GM12878 (cell line): ENCODE data around the gene PALD1. TPM values are rescaled to one million over a fixed set of nuclear protein-coding genes. Genes with fewer than 3 reads are reported as not detected.

Experiments
- ATAC-seq: fragments of 200-7000 bp; cut with Tn5 transposase; 3 replicates; pipeline ENCODE4 v1.9.1; 2020; ENCODE audit warnings: mild to moderate bottlenecking, moderate library complexity
- BruUV-seq: library from RNA; stranded (reverse); fragments of 400-500 nt; replicated peaks from 2 replicates; lab custom pipeline; 2021; lab: Mats Ljungman, UMichigan
- CTCF ChIA-PET: fragments of 300-600 bp; sonication (Branson Sonifier 250); formaldehyde crosslinking; extraction: SDS; loops from one replicate; lab custom pipeline; 2021; ENCODE audit warnings: inconsistent platforms; lab: Yijun Ruan, JAX
- POLR2A ChIA-PET: fragments of 350-600 bp; formaldehyde crosslinking; extraction: SDS; loops from one replicate; lab custom pipeline; 2021; ENCODE audit warnings: inconsistent platforms; lab: Charles Lee
- RAD21 ChIA-PET: fragments of 300-600 bp; sonication (Branson Sonifier 250); formaldehyde crosslinking; loops from one replicate; lab custom pipeline; 2023; ENCODE audit warnings: antibody characterized with exemption; ENCODE audit not compliant: unreplicated experiment; lab: Charles Lee
- SMC1A ChIA-PET: fragments of 300-600 bp; sonication (Branson Sonifier 250); formaldehyde crosslinking; loops from one replicate; lab custom pipeline; 2023; ENCODE audit not compliant: unreplicated experiment, uncharacterized antibody; lab: Charles Lee
- DNase-seq: peaks from one replicate; pipeline ENCODE4 v3.0.0-alpha.2; 2011; ENCODE audit warnings: low read depth, low spot score
- FAIRE-seq: peaks from 3 replicates; lab custom pipeline; 2011; peaks lifted over from hg19 to GRCh38; lab: Jason Lieb, UNC
- H2AFZ ChIP-seq: 2 replicates; pipeline ENCODE4 v1.6.0; 2011; ENCODE audit warnings: low read depth, low read length, control low read depth; ENCODE audit not compliant: control insufficient read depth
- H3K27ac ChIP-seq: 2 replicates; pipeline ENCODE4 v1.5.1; 2011; ENCODE audit warnings: control low read depth; ENCODE audit not compliant: control insufficient read depth, insufficient read depth
- H3K27me3 ChIP-seq, 2 experiments: replicated peaks in 1 of 2; 2 replicates each; pipeline versions ENCODE4 v1.6.0 to v1.6.1; 2011; ENCODE audit warnings: low read length in 1 of 2; ENCODE audit not compliant: control insufficient read depth in 2 of 2, insufficient read depth in 2 of 2
- H3K36me3 ChIP-seq, 2 experiments: 2 replicates each; pipeline ENCODE4 v1.5.1; 2011; ENCODE audit warnings: low read length in 1 of 2; ENCODE audit not compliant: control insufficient read depth in 2 of 2, insufficient read depth in 2 of 2
- H3K4me1 ChIP-seq: 2 replicates; pipeline ENCODE4 v1.6.1; 2011; ENCODE audit warnings: mild to moderate bottlenecking, low read length, moderate library complexity, mixed read lengths; ENCODE audit not compliant: control insufficient read depth, insufficient read depth
- H3K4me2 ChIP-seq: 2 replicates; pipeline ENCODE4 v1.6.0; 2011; ENCODE audit warnings: control low read depth; ENCODE audit not compliant: control insufficient read depth, insufficient read depth
- H3K4me3 ChIP-seq: fragments of 200-600 bp; sonication (generic); 2 replicates; pipeline ENCODE4 v1.5.1; 2016
- H3K79me2 ChIP-seq: 2 replicates; pipeline ENCODE4 v1.6.0; 2011; ENCODE audit warnings: low read length; ENCODE audit not compliant: control insufficient read depth, insufficient read depth
- H3K9ac ChIP-seq: 2 replicates; pipeline ENCODE4 v1.8.0; 2011; ENCODE audit warnings: low read length, control low read depth, mixed read lengths; ENCODE audit not compliant: control insufficient read depth, insufficient read depth
- H3K9me3 ChIP-seq: replicated peaks from 3 replicates; pipeline ENCODE4 v1.5.1; 2011; ENCODE audit warnings: mild to moderate bottlenecking, low read length; ENCODE audit not compliant: control insufficient read depth, insufficient read depth
- H4K20me1 ChIP-seq: 2 replicates; pipeline ENCODE4 v1.6.0; 2011; ENCODE audit not compliant: control insufficient read depth, insufficient read depth
- BCL11A ChIP-seq: IDR thresholded peaks from 2 replicates; pipeline ENCODE4 v1.6.1; 2011; ENCODE audit warnings: low read depth, low read length
- CBX5 ChIP-seq: sonication (generic); IDR thresholded peaks from 2 replicates; pipeline ENCODE4 v1.6.1; 2016; ENCODE audit warnings: low read depth, moderate library complexity, mild to moderate bottlenecking, inconsistent platforms
- DPF2 ChIP-seq: fragments of 450-650 bp; IDR thresholded peaks from 2 replicates; pipeline ENCODE4 v1.6.1; 2017; ENCODE audit warnings: mild to moderate bottlenecking
- EED ChIP-seq: sonication (generic); IDR thresholded peaks from 2 replicates; pipeline ENCODE4 v1.6.1; 2016; ENCODE audit warnings: antibody characterized with exemption, low read depth
- MXI1 ChIP-seq: fragments of 150-350 bp; IDR thresholded peaks from 2 replicates; pipeline ENCODE4 v1.6.1; 2011; ENCODE audit warnings: low read depth, mild to moderate bottlenecking, inconsistent platforms, low read length, improper control_type of control experiment
- SMARCA5 ChIP-seq: fragments of 450-650 bp; IDR thresholded peaks from 2 replicates; pipeline ENCODE4 v1.6.1; 2017; ENCODE audit warnings: mild to moderate bottlenecking
- TAF1 ChIP-seq: IDR thresholded peaks from 2 replicates; pipeline ENCODE4 v1.6.1; 2011; ENCODE audit warnings: mild to moderate bottlenecking, low read depth, low read length, borderline replicate concordance
- WGBS: methylation state at CpG from one replicate; pipeline ENCODE4 v1.1.6; 2016; ENCODE audit warnings: low lambda C conversion rate; ENCODE audit not compliant: insufficient replicate concordance, insufficient coverage; ENCODE audit errors: missing lambda C conversion rate; 5-methylcytosine and 5-hydroxymethylcytosine counted together
- in situ Hi-C: fragments of 300-500 bp; cut with MboI; formaldehyde crosslinking; loops from 9 replicates; pipeline ENCODE4 v1.14.3; 2018; ENCODE audit warnings: mixed read lengths
- intact Hi-C: fragments of 100-400 bp; cut with micrococcal nuclease; formaldehyde crosslinking; loops from one replicate; pipeline ENCODE4 v1.14.2; 2022; ENCODE audit not compliant: unreplicated experiment
- polyA plus RNA-seq, 11 experiments: library from polyadenylated mRNA; depleted of rRNA in 4 of 11; unstranded in 6 of 11; stranded (reverse) in 5 of 11; fragments of >200 nt; fragmentation: Nextera tagmentation in 4 of 11; fragmentation: Illumina TruSeq in 1 of 11; extraction: Ambion mirVana in 4 of 11; extraction: Trizol in 1 of 11; gene quantifications; 1 replicate in 1 of 11; 2 replicates in 10 of 11; pipeline versions ENCODE4 v1.2.1 to v1.2.3, GENCODE V29; 2011 to 2016; ENCODE audit warnings: inconsistent platforms in 2 of 11, missing spikeins in 2 of 11, low read depth in 1 of 11
- total RNA-seq, 4 experiments: library from RNA; depleted of rRNA in 3 of 4; stranded (reverse); fragments of >200 nt in 3 of 4; fragmentation: Illumina TruSeq in 1 of 4; extraction: Trizol in 1 of 4; gene quantifications; 2 replicates each; pipeline versions ENCODE4 v1.2.1 to v1.2.3, GENCODE V29; 2013 to 2021
- TF ChIP-seq, protein P1 (sequence below): fragments of 450-650 bp; IDR thresholded peaks from 2 replicates; pipeline ENCODE4 v1.6.1; 2014; ENCODE audit warnings: mild to moderate bottlenecking

Gene PALD1
- total and polyA plus RNA-seq, 10 of the 15 experiments (the other 5 are each of a cell fraction or from before 2014, with no cell fraction given) = 0.43 to 20.9 (median 9.0) TPM

DNA sequence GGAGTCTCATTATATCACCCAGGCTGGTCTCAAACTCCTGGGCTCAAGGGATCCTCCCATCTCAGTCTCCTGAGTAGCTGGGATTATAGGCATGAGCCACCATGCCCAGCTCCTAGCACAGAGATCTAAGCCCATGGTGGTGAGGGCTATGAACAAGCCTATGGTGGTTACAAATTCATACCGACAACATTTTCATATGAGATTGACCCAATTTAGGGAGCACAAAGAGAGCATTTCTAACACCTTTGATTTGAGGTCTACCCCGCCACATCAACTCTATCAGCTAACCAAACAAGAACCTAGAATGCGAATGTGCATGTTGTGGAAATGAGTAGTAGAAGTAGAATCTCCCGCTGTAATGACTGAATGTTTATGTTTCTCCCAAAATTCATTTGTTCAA is 138.2 kb downstream of the PALD1 start:
- WGBS = 62% methylated on average over 4 of the region's 4 CpGs
- Histone ChIP-seq H3K9ac (no peak overlapping the region), H3K36me3 (no peaks in the 10 kb centered on the region), H3K27ac (no peak overlapping the region), H2AFZ (no peak overlapping the region), H3K27me3 (no peaks in the 10 kb centered on the region), H3K4me3 (no peak overlapping the region), H4K20me1 (no peaks in the 10 kb centered on the region), H3K4me1 (no peaks in the 10 kb centered on the region), H3K79me2 (no peaks in the 10 kb centered on the region), H3K9me3 (no peaks in the 10 kb centered on the region; the same call in 2 of the 3 replicates), H3K4me2 (no peak overlapping the region)
- no peak for TF ChIP-seq TAF1
- no peak for TF ChIP-seq EED
- no peak for TF ChIP-seq DPF2
- no peak for TF ChIP-seq SMARCA5
- no peak for TF ChIP-seq MXI1
- no peak for TF ChIP-seq CBX5
- TF ChIP-seq BCL11A = no peak
- TF ChIP-seq, protein P1, sequence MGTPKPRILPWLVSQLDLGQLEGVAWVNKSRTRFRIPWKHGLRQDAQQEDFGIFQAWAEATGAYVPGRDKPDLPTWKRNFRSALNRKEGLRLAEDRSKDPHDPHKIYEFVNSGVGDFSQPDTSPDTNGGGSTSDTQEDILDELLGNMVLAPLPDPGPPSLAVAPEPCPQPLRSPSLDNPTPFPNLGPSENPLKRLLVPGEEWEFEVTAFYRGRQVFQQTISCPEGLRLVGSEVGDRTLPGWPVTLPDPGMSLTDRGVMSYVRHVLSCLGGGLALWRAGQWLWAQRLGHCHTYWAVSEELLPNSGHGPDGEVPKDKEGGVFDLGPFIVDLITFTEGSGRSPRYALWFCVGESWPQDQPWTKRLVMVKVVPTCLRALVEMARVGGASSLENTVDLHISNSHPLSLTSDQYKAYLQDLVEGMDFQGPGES = no peak
- ChIA-PET SMC1A (interaction anchor here (0.6 to 1.8 kb wide), 5 partner anchors 11 to 129 kb away, joined by 3 to 4 read pairs (median 4); no protein-coding TSS in a partner anchor), CTCF (interaction anchor here (0.8 to 1.4 kb wide), 2 partner anchors 58 to 66 kb away, joined by 4 to 5 read pairs; no protein-coding TSS in a partner anchor), POLR2A (no interaction called here), RAD21 (interaction anchor here (1.0 kb wide), 1 partner anchor 142 kb away, joined by 4 read pairs; no protein-coding TSS in a partner anchor)
- FAIRE-seq (no peak), ATAC-seq (no peak), DNase-seq (no peak)
- intact Hi-C loops = no loop called here
- in situ Hi-C loops = no loop called here
- no TSS peak for BruUV-seq

Other genes with a start within 250 kb of the PALD1 start
- gene PPA1, start 245.3 kb upstream of the PALD1 start, total RNA-seq (2014; rRNA removed) = 297 and 344 TPM in 2 replicates
- gene PPA1, start 245.3 kb upstream of the PALD1 start, total RNA-seq (2014; rRNA removed; fragmentation: Illumina TruSeq; extraction: Trizol) = 334 and 338 TPM in 2 replicates
- gene PPA1, start 245.3 kb upstream of the PALD1 start, total RNA-seq (2021) = 254 and 260 TPM in 2 replicates
- 452 and 655 TPM in 2 replicates for gene PPA1, start 245.3 kb upstream of the PALD1 start, polyA plus RNA-seq (2011; rRNA removed)
- 296 and 362 TPM in 2 replicates for gene PPA1, start 245.3 kb upstream of the PALD1 start, polyA plus RNA-seq (2014; fragmentation: Illumina TruSeq; extraction: Trizol)
- 100 to 1,000 TPM; 224 to 386 TPM for gene PPA1, start 245.3 kb upstream of the PALD1 start, polyA plus RNA-seq (2014; fragmentation: Nextera tagmentation; extraction: Ambion mirVana)
- gene PPA1, start 245.3 kb upstream of the PALD1 start, polyA plus RNA-seq (2014; rRNA removed) = 346 and 396 TPM in 2 replicates
- gene PPA1, start 245.3 kb upstream of the PALD1 start, polyA plus RNA-seq (2016; fragmentation: Nextera tagmentation; extraction: Ambion mirVana) = 100 to 1,000 TPM; 353 to 365 TPM
- not detected in 2 replicates for gene NPFFR1, start 194.8 kb upstream of the PALD1 start, total RNA-seq (2014; rRNA removed)
- not detected in 2 replicates for gene NPFFR1, start 194.8 kb upstream of the PALD1 start, total RNA-seq (2014; rRNA removed; fragmentation: Illumina TruSeq; extraction: Trizol)
- not detected in 2 replicates for gene NPFFR1, start 194.8 kb upstream of the PALD1 start, total RNA-seq (2021)
- gene NPFFR1, start 194.8 kb upstream of the PALD1 start, polyA plus RNA-seq (2011; rRNA removed) = 0.01 TPM in 1 of 2 replicates, not detected in the other
- gene NPFFR1, start 194.8 kb upstream of the PALD1 start, polyA plus RNA-seq (2014; fragmentation: Illumina TruSeq; extraction: Trizol) = not detected in 2 replicates
- not detected for gene NPFFR1, start 194.8 kb upstream of the PALD1 start, polyA plus RNA-seq (2014; fragmentation: Nextera tagmentation; extraction: Ambion mirVana)
- not detected in 2 replicates for gene NPFFR1, start 194.8 kb upstream of the PALD1 start, polyA plus RNA-seq (2014; rRNA removed)
- gene NPFFR1, start 194.8 kb upstream of the PALD1 start, polyA plus RNA-seq (2016; fragmentation: Nextera tagmentation; extraction: Ambion mirVana) = under 1 TPM in 1 of 2 experiments, not detected in 1; 0.03 TPM
- gene LRRC20, start 96.1 kb upstream of the PALD1 start, total RNA-seq (2014; rRNA removed) = 19.4 and 24.5 TPM in 2 replicates
- 10.0 and 10.2 TPM in 2 replicates for gene LRRC20, start 96.1 kb upstream of the PALD1 start, total RNA-seq (2014; rRNA removed; fragmentation: Illumina TruSeq; extraction: Trizol)
- 25.9 and 27.6 TPM in 2 replicates for gene LRRC20, start 96.1 kb upstream of the PALD1 start, total RNA-seq (2021)
- gene LRRC20, start 96.1 kb upstream of the PALD1 start, polyA plus RNA-seq (2011; rRNA removed) = 14.9 and 28.0 TPM in 2 replicates
- 13.5 and 21.5 TPM in 2 replicates for gene LRRC20, start 96.1 kb upstream of the PALD1 start, polyA plus RNA-seq (2014; fragmentation: Illumina TruSeq; extraction: Trizol)
- gene LRRC20, start 96.1 kb upstream of the PALD1 start, polyA plus RNA-seq (2014; fragmentation: Nextera tagmentation; extraction: Ambion mirVana) = 1 to 10 TPM; 3.5 to 6.9 TPM
- 23.2 and 24.4 TPM in 2 replicates for gene LRRC20, start 96.1 kb upstream of the PALD1 start, polyA plus RNA-seq (2014; rRNA removed)
- 10 to 100 TPM; 13.3 to 15.7 TPM for gene LRRC20, start 96.1 kb upstream of the PALD1 start, polyA plus RNA-seq (2016; fragmentation: Nextera tagmentation; extraction: Ambion mirVana)
- gene EIF4EBP2, start 74.6 kb upstream of the PALD1 start, total RNA-seq (2014; rRNA removed) = 23.2 and 25.4 TPM in 2 replicates
- gene EIF4EBP2, start 74.6 kb upstream of the PALD1 start, total RNA-seq (2014; rRNA removed; fragmentation: Illumina TruSeq; extraction: Trizol) = 32.2 and 32.9 TPM in 2 replicates
- gene EIF4EBP2, start 74.6 kb upstream of the PALD1 start, total RNA-seq (2021) = 48.5 TPM in 2 replicates
- 25.7 and 29.4 TPM in 2 replicates for gene EIF4EBP2, start 74.6 kb upstream of the PALD1 start, polyA plus RNA-seq (2011; rRNA removed)
- 51.3 and 64.0 TPM in 2 replicates for gene EIF4EBP2, start 74.6 kb upstream of the PALD1 start, polyA plus RNA-seq (2014; fragmentation: Illumina TruSeq; extraction: Trizol)
- gene EIF4EBP2, start 74.6 kb upstream of the PALD1 start, polyA plus RNA-seq (2014; fragmentation: Nextera tagmentation; extraction: Ambion mirVana) = 10 to 100 TPM; 14.4 to 20.4 TPM
- 23.1 and 24.0 TPM in 2 replicates for gene EIF4EBP2, start 74.6 kb upstream of the PALD1 start, polyA plus RNA-seq (2014; rRNA removed)
- 10 to 100 TPM; 34.4 to 35.8 TPM for gene EIF4EBP2, start 74.6 kb upstream of the PALD1 start, polyA plus RNA-seq (2016; fragmentation: Nextera tagmentation; extraction: Ambion mirVana)
- gene NODAL, start 37.1 kb upstream of the PALD1 start, total RNA-seq (2014; rRNA removed) = not detected in 2 replicates
- gene NODAL, start 37.1 kb upstream of the PALD1 start, total RNA-seq (2014; rRNA removed; fragmentation: Illumina TruSeq; extraction: Trizol) = not detected in 2 replicates
- gene NODAL, start 37.1 kb upstream of the PALD1 start, total RNA-seq (2021) = 0.11 TPM in 1 of 2 replicates, not detected in the other
- not detected in 2 replicates for gene NODAL, start 37.1 kb upstream of the PALD1 start, polyA plus RNA-seq (2011; rRNA removed)
- gene NODAL, start 37.1 kb upstream of the PALD1 start, polyA plus RNA-seq (2014; fragmentation: Illumina TruSeq; extraction: Trizol) = not detected in 2 replicates
- gene NODAL, start 37.1 kb upstream of the PALD1 start, polyA plus RNA-seq (2014; fragmentation: Nextera tagmentation; extraction: Ambion mirVana) = not detected
- not detected in 2 replicates for gene NODAL, start 37.1 kb upstream of the PALD1 start, polyA plus RNA-seq (2014; rRNA removed)
- not detected for gene NODAL, start 37.1 kb upstream of the PALD1 start, polyA plus RNA-seq (2016; fragmentation: Nextera tagmentation; extraction: Ambion mirVana)
- 1.1 and 1.9 TPM in 2 replicates for gene PRF1, start 124.0 kb downstream of the PALD1 start, total RNA-seq (2014; rRNA removed)
- gene PRF1, start 124.0 kb downstream of the PALD1 start, total RNA-seq (2014; rRNA removed; fragmentation: Illumina TruSeq; extraction: Trizol) = 1.1 and 1.4 TPM in 2 replicates
- 1.5 and 1.8 TPM in 2 replicates for gene PRF1, start 124.0 kb downstream of the PALD1 start, total RNA-seq (2021)
- 5.5 and 15.7 TPM in 2 replicates for gene PRF1, start 124.0 kb downstream of the PALD1 start, polyA plus RNA-seq (2011; rRNA removed)
- gene PRF1, start 124.0 kb downstream of the PALD1 start, polyA plus RNA-seq (2014; fragmentation: Illumina TruSeq; extraction: Trizol) = 0.84 and 2.6 TPM in 2 replicates
- 1 to 10 TPM; 1.7 to 1.9 TPM for gene PRF1, start 124.0 kb downstream of the PALD1 start, polyA plus RNA-seq (2014; fragmentation: Nextera tagmentation; extraction: Ambion mirVana)
- 0.97 and 1.3 TPM in 2 replicates for gene PRF1, start 124.0 kb downstream of the PALD1 start, polyA plus RNA-seq (2014; rRNA removed)
- under 1 TPM; 0.88 to 1.00 TPM for gene PRF1, start 124.0 kb downstream of the PALD1 start, polyA plus RNA-seq (2016; fragmentation: Nextera tagmentation; extraction: Ambion mirVana)
- not detected in 2 replicates for gene ADAMTS14, start 193.7 kb downstream of the PALD1 start, total RNA-seq (2014; rRNA removed)
- gene ADAMTS14, start 193.7 kb downstream of the PALD1 start, total RNA-seq (2014; rRNA removed; fragmentation: Illumina TruSeq; extraction: Trizol) = not detected in 2 replicates
- not detected in 2 replicates for gene ADAMTS14, start 193.7 kb downstream of the PALD1 start, total RNA-seq (2021)
- 0.01 and 0.03 TPM in 2 replicates for gene ADAMTS14, start 193.7 kb downstream of the PALD1 start, polyA plus RNA-seq (2011; rRNA removed)
- gene ADAMTS14, start 193.7 kb downstream of the PALD1 start, polyA plus RNA-seq (2014; fragmentation: Illumina TruSeq; extraction: Trizol) = not detected in 2 replicates
- not detected for gene ADAMTS14, start 193.7 kb downstream of the PALD1 start, polyA plus RNA-seq (2014; fragmentation: Nextera tagmentation; extraction: Ambion mirVana)
- 0.03 and 0.05 TPM in 2 replicates for gene ADAMTS14, start 193.7 kb downstream of the PALD1 start, polyA plus RNA-seq (2014; rRNA removed)
- not detected for gene ADAMTS14, start 193.7 kb downstream of the PALD1 start, polyA plus RNA-seq (2016; fragmentation: Nextera tagmentation; extraction: Ambion mirVana)